HG02884 (cell line): ENCODE measurements around the gene SEMA5B.
A peak's percentile ranks its signal among the peaks of the same experiment; 100 is the strongest.

Experiments
- ATAC-seq: cut with Tn5 transposase; IDR thresholded peaks from one replicate; pipeline ENCODE4 v1.9.1; 2021; ENCODE audit warnings: mild to moderate bottlenecking, moderate library complexity; ENCODE audit not compliant: unreplicated experiment

The SEMA5B gene

DNA sequence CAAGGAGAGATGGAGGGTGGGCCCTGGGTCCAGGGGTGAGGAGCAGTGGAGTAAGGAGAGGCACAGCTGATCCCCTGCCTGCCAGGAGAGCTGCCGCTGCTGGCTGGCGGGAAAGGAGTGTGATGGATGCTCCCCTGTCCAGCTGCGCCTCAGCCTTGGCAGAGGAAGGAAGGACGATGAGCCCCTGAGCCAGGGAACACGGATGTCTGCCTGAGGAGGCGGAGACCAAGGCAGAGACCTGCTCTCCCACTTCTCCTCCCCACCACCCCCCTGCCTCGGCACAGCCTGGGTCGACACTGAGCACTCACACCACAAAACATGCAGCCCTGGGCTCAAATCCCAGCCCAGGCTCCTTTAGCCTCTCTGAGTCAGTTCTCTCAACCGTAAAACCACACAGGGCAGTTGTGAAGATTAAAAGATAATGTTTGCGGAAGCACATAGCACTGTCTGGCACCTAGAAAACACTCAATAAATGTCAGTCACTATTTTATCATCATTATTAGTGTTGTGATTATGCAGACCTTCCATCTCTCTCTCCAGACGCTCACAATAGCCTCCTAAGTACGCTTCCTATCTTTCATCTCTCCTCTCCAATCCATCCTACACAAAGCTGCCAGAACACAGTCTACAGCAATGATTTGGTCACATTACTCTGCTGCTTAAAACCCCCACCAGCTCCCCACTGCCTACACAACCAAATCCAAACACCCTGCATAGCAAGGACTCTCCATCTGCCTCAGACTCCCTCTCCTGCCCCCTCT, 52.2 kb downstream of the SEMA5B start:
- peak; percentile 67 for ATAC-seq

DNA sequence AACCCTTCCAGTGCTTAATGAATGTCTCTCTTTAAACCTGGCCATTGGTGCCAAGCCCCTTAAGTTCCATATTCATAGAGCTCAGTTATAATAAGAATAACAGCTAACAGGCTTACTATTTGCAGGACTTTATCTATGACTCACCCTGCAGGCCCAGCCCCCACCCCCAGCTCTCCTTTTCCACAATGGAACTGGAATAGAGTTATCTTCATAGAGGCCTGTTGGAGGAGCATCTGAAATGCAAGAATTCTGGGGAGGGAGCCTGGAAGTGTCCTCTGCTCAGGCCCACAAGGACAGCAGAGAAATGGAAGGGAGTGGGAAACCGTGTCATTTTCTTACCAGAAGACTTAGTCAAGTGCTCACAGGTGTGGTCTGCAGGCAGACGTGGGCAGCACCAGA, 52.8 kb downstream of the SEMA5B start:
- ATAC-seq, result no peak

DNA sequence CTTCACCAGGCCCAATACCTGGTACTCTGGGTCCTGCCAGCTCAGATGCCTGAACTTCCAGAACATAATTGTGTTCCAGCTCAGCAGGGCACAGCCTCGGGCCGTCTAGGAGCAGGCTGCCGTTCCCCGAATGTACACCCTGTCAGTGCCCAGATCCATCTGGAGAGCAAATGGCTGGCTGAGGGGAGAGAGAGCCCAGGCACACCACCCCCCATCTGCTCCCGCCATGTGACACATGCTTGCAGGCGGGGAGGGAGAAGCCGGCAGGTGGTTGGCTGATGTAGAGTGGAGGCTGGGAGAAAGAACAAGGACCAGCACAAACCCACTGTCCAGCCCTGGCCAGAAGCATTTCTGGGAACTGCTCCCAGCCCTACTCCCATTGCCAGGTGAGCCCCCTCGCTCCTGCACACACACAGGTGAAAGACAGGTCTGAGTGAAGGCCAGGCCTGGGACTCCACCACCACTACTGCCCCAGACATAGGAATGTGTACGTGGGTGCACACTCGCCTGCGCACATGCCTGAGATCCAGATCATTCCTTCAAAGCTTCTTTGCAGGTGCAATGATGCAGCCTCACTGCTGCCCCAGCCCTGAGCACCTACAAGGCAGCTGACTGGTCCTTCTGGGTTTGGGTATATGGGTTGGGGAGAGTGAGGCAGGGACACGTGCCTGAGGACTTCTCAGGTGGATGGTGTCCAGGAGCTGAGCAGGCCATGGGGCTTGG, 53.5 kb downstream of the SEMA5B start:
- no peak for ATAC-seq

DNA sequence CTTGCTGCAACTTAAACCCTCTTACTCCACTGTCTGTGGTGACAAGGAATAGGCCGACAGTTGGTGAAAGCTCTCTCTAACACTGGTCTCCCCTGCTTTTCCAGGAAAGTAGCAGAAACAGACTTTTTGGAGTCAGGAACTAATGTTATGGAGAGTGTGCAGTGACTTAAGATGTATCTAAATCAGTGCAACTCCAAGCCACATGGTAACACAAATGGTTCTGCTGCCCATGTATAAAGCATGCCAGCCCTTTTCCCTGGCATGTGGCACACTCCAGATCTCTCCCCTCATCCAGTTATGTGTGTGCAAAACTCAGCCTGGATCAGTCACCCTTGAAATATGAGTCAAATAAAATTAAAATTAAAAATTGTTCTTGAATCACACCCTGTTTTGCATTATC, 55.4 kb downstream of the SEMA5B start:
- no peak for ATAC-seq

DNA sequence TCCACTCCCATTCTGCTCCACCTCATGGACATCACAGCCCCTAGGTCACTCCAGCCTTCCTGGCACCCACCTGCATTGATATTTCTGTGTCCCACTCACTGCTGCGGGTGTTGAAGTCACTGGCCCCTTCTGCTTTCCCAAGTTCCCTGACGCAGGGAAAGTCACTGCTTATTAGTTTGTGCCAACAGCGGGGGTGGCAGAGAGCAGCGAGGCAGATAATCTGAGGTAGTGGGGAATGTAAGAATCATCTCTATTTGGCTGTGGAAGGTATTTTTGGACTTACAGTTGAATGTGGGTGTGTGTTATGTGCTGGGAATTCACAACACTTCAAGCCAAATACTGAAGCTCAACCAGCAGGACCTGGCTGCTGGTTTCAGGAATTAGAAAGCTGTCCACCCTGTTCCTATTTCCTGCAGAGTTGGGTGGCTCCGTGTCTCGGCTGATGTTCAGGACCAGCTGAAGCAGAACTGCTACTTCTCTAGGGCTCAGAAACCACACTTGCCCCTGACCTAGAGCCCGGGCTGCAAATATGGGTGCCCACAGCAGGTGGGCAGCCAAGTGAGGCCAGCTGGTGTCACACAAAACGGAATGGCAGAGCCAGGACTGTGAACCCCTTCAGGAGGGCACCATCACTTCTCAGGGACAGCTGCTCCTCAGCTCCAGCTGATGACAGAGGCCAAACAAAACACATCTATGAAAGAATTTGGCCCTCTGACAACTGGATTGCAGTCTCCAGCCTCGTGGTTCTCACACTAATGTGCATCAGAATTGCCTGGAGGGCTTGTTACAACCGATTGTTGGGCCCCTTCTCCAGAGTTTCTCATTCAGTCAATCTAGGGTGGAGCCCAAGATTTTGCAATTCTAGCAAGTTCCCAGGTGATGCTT, 57.7 kb downstream of the SEMA5B start:
- no peak for ATAC-seq

DNA sequence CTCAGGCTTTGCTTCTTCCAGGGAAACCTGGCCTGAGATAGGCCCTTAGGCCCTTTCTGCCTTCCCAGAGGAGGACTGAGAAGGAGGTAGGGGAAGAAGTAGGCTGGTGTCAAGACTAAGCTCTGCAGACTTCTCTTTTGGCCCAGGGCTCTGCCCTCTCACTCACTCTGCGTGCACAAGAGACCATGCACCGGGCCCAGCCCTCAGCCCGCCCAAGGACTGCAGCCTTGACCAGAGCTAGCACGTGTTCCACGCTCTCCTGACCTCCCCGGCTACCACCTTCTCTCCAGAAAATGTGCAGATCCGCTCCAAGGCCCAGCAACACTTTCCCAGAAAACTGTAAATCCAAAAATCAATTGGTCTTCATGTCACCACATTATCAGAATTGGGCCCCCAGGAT, 59.8 kb downstream of the SEMA5B start:
- no peak for ATAC-seq

DNA sequence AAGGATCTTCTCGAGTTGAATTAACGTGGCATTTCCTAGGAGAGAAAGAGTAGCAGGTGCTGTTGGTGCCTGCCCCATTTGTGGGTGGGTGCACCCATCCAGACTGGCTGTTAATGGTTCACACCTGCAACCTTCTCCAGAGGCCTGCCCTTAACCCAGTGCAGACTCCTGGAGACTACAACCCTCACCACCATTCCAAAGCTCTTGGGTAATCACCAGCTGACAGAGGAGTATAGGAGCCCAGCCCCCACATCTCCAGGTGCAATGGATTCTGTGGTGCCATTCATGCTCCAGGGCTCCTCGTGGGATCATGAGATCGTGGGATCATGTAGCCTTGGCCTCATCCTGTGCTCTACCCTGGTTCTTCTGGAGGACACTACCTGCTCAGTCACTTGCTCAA, 60.2 kb downstream of the SEMA5B start:
- no peak for ATAC-seq

DNA sequence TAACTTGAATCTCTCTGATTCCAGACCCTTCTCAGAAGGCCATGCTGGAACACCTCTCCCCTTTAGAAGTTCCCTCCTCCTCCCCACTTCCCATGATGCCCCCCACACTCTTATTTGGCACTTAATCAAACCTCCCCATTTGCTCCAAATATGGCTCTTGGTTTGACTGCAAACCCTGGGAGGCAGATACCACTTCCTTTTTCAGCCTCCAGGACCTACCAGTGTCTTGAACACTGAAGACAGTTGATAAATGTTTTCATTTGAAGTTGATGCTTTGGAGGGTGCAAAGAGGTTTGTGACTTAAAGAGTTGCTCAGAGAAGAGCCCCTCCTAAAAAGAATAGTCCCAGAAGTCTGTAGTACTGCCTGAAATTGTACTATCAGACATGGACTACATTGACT, 61.5 kb downstream of the SEMA5B start:
- no peak for ATAC-seq

DNA sequence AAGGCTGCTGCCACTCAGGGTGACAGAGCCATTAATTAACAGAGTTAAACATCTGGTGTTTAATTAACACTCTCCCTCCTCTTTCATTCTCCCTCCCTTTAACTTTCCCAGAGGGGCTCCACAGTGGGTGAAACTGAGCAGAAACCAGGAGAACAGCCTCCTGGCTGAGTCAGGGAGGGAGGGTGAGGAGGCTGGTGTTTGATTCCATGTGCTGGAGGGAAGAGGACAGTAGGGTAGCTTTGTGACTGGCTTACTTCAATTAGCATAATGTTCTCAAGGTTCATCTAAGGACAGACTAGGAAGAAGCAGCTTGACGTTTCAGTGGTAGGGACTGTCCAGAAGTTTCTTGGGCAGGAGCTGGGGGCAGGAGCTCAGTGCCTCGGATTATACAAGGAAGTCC, 62.8 kb downstream of the SEMA5B start:
- no peak for ATAC-seq

DNA sequence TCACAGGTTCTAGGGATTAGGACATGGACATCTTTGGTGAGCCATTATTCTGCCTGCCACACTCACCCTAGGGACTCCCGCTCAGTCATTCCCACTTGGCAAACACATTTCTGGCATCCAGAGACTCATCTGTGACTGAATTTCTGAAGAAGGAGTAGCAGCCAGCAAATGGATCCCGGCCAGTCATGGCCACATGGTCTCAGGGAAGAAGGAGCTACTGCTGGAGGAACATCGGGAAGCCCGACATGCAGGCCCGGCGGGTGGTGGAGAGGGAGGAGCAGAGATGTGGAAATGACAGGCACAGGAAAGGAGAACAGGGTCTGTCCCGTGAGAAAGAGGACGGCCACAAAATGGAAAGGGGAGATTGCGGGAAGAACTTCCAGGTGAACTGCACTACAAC, 65.4 kb downstream of the SEMA5B start:
- no peak for ATAC-seq

DNA sequence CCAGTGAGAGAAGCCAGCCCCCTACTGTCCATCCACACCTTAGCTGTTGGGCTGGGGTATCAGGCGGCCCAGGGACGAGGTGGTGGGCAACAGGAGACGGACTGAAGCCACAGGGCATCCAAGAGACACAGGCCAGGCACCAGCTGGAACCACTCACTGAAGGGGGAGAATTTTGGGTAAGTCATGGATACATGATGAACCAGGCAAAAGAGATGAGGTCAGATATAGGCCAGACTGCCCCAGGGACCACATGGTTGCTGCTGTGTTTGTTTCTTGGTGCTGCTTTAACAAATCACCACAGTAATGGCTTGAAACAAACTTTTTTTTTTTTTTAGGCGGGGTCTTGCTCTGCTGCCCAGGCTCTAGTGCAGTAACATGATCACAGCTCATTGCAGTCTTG, 66.4 kb downstream of the SEMA5B start:
- ATAC-seq, result no peak

DNA sequence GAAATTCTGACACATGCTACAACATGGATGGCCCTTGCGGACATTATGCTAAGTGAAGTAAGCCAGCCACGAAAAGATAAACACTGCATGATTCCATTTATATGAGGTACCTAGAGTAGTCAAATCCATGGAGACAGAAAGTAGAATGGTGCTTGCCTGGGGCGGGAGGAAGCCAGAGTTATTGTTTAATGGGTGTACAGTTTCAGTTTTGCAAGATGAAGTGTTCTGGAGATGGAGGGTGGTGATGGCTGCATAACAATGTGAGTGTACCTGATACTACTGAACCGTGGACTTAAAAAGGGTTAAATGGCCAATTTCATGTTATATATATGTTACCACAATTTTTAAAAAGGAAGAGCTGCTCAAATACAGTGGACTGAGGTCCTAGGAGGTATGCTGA, 66.9 kb downstream of the SEMA5B start:
- no peak for ATAC-seq

DNA sequence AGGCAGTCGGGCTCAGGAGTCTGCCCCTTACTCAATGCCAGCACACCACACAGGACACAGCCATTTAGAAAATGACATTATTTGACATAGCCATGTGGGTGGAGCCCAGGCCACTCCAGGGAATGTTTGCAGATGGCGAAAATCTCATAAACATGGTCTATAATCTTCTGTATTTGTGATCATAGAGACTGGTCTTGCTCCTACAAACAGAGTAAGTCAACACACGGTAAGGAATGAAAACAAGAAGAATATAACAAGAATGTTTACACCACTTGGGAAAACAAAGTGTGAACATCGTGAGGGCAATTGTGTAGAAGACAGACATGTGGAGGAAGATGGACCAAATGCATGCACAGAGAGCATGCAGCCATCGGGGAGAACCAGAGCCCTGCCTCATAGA, 68.2 kb downstream of the SEMA5B start:
- no peak for ATAC-seq

DNA sequence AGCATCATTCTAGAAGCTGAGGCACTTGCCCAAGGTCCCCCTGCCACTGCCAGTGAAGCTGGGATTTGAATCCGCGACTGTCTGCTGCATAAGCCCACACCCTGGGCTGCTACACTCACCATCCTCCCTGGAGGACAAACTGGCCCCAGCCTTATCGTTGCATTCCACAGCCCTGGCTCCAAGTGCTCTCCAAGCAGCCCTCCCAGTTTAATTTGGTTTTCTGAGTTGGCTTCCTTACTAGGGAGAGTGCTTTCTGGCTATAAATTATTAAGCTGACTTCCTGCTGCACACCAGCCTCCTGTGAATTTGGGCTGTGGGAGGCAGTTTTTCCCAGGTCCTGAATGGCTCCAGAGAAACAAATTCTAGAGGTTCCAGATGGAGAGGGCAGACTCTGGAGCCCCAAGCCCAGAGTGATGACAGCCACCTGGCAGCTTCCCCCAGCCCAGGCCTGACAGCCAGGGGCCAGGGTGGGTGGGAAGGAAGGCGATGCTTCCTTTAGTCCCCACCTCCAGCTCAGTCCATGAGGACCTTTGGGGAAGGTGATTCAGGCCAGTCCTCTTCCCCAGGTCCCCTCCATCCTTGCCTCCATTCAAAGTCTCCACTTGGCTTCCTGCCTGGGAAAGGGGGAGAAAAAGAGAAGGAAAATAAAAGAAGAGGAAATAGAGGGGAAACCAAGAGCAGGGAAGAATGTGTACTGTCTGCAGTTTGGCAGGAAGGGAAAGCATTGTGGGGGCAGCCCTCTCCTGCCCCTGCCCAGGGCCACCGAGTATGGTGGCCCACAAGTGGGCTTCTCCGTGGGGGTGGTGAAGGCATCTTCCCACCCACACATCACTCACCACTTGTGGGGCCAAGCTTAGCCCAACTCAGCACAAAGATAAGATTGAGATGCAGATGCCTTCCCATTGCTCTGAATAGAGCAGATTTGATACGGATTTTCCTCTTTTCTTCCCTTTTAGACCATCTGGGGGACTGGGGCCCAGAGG, 69.6 kb downstream of the SEMA5B start:
- no peak for ATAC-seq

DNA sequence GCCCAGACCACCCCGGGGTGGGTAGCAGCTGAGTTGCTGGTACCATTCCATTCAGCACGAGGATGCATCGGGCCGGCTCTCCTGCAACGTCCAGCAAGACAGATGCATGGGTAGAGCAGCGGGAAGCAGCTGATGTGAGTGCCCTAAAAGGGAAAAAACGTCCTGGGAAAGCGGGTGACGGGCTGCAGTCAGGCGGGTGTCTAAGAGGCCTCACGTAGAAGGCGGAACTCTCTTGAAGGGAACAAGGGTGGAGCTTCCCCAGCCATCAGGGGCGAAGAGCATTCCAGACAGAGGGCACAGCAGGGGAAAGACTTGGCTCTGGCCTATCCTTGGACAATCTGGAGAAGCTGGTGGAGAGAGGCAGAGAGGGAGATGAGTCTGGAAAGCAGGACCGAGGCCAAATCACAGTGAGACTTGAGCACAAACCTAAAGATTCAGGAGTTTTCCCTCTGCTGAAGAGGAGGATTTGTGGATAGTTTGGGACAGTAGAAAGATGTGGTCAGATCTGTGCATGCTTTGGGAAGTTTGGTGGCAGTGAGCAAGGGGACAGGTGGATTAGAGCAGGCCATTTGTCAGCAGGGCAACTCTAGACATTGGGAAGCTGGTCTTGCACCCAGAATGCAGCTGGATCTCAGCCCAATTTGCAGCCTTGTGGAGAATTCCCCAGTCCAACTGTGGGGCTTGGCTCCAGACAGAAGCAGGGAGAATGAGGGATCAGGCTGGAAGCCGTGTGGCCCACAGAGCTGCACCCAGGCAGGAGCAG, 70.7 kb downstream of the SEMA5B start:
- ATAC-seq, result no peak

DNA sequence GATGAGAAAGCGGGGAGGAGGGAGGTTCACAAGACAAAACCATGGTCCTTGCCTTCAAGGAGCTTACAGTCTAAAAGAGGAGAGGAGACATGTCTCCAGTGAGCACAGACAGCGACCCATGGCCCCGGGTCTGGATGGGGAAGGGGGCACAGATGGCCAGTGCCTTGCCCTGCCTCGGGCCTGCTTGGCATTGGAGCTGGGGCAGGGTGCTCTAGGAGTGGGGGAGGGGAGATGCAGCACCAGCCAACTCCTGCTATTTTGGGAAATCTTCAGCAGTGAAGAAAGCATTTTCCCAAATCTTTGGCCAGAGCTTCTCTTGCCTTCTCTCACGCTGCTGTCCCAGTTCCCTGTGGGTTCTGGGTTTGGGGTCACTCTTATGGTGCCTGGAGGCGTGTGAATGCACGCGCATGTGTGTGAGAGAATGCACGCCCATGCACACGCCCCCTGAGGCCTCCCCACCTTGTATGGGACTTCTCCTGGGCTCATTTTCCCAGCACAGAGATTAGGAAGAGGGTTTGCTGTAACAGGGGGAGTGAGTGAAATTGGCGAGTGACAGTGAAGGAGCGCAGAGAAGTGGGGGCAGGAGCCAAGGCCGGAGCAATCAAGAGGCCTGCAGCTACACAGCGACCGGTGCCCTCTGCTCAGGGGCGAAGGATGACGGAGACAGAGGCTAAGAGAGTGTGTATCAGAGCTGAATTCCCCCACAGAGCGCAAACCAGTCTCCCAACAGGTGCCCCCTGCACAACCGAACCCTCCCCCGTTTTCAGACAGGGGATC, 71.5 kb downstream of the SEMA5B start:
- no peak for ATAC-seq

DNA sequence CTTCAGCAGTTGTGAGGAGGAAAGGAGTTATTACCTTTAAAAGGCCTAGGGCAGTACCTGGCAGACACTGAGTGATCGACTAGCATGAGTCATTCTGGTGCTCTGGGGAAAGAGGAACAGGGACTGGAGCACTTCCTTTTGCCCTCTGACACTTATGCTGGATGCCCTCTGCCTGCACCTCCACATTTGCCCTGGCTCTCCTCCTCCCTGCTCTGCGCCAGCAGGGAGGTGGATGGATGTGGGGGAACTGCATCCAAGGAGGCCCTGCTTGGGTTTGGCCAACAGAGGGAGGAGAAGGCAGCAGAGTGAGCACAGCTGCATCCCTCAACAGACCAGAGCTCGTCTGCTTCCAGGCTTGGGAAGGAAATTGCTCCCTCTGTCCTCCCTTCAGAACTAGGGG, 75.0 kb downstream of the SEMA5B start:
- ATAC-seq, result no peak

DNA sequence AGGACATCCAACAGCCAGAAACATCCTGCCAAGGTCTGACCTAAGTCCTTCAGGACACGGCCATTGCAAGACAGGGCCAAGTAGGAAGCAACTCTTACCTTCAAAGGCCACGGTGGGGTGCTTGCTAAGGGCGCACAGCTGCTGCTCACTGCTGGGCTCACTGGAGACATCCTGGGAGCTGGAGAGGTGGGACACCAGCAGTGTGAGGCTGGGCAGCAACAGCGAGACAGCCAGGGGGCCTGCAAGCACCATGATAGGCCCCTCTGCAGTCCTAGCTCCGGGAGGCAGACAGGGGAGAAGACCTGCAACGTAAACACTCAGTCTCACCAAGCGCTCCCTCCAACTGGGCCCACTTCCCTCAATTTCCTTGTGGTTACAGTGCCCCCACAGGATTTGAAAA, 79.2 kb downstream of the SEMA5B start:
- ATAC-seq, result no peak

DNA sequence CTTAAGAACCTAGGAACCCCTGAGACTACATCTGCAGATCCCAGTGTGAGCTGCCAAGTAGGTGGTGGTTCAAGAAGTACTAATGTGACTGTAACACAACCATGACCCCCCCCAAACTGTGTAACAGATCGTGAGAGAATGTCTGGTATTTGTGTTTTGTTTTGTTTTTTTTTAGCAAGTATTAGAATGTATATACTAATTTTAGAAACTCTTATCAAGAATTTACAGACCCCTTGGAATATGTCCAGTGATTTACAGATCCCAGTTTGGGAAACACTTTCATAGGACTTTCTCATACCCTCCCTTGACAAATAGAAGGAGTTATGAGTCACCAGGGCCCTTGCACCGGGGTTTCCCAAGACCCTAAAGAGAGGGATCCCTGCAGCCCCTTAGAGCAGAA, 79.8 kb downstream of the SEMA5B start:
- ATAC-seq, result no peak
